ENCODE measurements around the gene ARHGEF19.

DNA sequence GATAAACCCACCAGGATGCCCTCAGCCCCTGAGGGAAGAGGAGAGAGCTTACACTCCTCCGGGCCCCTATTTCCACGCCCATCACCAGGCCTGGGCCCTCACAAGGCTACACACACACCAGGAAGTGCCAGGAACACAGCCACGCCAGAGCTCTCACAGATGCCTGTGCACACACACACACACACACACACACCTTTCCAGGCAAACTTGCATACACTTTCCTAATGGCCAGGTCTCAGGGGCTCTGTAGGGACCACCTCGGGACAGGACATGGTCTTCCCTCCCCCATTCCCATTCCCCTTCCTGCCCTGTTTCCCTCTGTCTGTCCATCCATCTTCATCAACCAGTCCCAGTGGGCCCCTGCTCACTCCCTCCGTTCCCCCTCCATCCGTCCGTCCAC is 46.9 kb downstream of the ARHGEF19 start:
- TF ChIP-seq POLR2A (IDR thresholded peaks at IDR 0.05) = no peak
- TF ChIP-seq, protein P1, sequence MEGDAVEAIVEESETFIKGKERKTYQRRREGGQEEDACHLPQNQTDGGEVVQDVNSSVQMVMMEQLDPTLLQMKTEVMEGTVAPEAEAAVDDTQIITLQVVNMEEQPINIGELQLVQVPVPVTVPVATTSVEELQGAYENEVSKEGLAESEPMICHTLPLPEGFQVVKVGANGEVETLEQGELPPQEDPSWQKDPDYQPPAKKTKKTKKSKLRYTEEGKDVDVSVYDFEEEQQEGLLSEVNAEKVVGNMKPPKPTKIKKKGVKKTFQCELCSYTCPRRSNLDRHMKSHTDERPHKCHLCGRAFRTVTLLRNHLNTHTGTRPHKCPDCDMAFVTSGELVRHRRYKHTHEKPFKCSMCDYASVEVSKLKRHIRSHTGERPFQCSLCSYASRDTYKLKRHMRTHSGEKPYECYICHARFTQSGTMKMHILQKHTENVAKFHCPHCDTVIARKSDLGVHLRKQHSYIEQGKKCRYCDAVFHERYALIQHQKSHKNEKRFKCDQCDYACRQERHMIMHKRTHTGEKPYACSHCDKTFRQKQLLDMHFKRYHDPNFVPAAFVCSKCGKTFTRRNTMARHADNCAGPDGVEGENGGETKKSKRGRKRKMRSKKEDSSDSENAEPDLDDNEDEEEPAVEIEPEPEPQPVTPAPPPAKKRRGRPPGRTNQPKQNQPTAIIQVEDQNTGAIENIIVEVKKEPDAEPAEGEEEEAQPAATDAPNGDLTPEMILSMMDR (IDR thresholded peaks at IDR 0.05) = no peak

Measured in testis (tissue), 2 donors.